Measurements from ENCODE around the gene ZNF205. TPM values are rescaled to one million over a fixed set of nuclear protein-coding genes. Genes with fewer than 3 reads are reported as not detected.

Gene ZNF205
- total and polyA plus RNA-seq, 2 of the 8 experiments (the other 6 are each of a cell fraction or from before 2014, with no cell fraction given), result 19.1 to 19.9 TPM

- no peak overlapping the region for H2BK15ac ChIP-seq (ENCODE audit: low read length)
- POLR2A ChIA-PET (ENCODE audit: partially characterized antibody), result interaction anchor here (1.2 to 3.8 kb wide), 5 partner anchors 9 to 45 kb away, joined by 3 to 31 read pairs (median 4); partner anchors contain the start of gene ZSCAN10
- H2BK12ac ChIP-seq (ENCODE audit: low read depth, low read length), result peak overlapping the region; percentile 71; the same call in 1 of the 2 replicates
- H2AFZ ChIP-seq (ENCODE audit: low read length), result no peak overlapping the region
- no peak overlapping the region for H4K8ac ChIP-seq (ENCODE audit: extremely low read depth, insufficient read depth, low read length)
- no peak overlapping the region for H2BK5ac ChIP-seq (ENCODE audit: low read depth, low read length)
- H3K4me3 ChIP-seq (ENCODE audit: extremely low read depth in 1 of 4, insufficient read depth in 2 of 4, low read depth in 3 of 4, low read length in 4 of 4), result no peak overlapping the region
- H4K91ac ChIP-seq (replicated peaks; ENCODE audit: insufficient read length, low read length), result no peak overlapping the region
- H3K56ac ChIP-seq (replicated peaks; ENCODE audit: insufficient read length, low read depth, low read length), result no peak overlapping the region
- H3K14ac ChIP-seq (ENCODE audit: insufficient read length), result no peak overlapping the region
- no peak overlapping the region for H4K5ac ChIP-seq (ENCODE audit: insufficient read length, low read depth, low read length)
- WGBS, 2 experiments (ENCODE audit: extremely low coverage in 1 of 2, insufficient coverage in 1 of 2, insufficient read length in 1 of 2, insufficient replicate concordance in 2 of 2, low coverage in 1 of 2, low lambda C conversion rate in 2 of 2, missing lambda C conversion rate in 1 of 2), result 94% methylated on average over 7 of the region's 7 CpGs; no CpG with 5 or more reads in 1 of the 2 experiments
- no peaks in the 10 kb centered on the region for H3K23me2 ChIP-seq (ENCODE audit: low read depth, low read length)
- no peak overlapping the region for H3K18ac ChIP-seq (ENCODE audit: extremely low read depth, low read length)
- no peaks in the 10 kb centered on the region for H3K36me3 ChIP-seq (ENCODE audit: control insufficient read depth in 2 of 4, insufficient read depth in 4 of 4, low read length in 3 of 4)
- no peaks in the 10 kb centered on the region for H3K79me2 ChIP-seq (ENCODE audit: control insufficient read depth in 1 of 2, insufficient read depth in 2 of 2, low read length in 2 of 2)
- H3K4me1 ChIP-seq (replicated peaks in 1 of 4; ENCODE audit: control insufficient read depth in 3 of 4, insufficient read depth in 4 of 4, low read length in 3 of 4), result peaks cover 0 to 2% (median 0%) of the 10 kb centered on the region in 4 experiments; a peak in 2 of 7 replicates
- H3K9me3 ChIP-seq (ENCODE audit: insufficient read depth in 2 of 2, low read depth in 1 of 2, low read length in 1 of 2), result no peaks in the 10 kb centered on the region
- H3K27ac ChIP-seq (ENCODE audit: low read depth, low read length), result no peak overlapping the region
- H4K20me1 ChIP-seq (replicated peaks in 1 of 2; ENCODE audit: control insufficient read depth in 1 of 2, insufficient read depth in 2 of 2, low read length in 2 of 2), result peaks cover 0 to 4% of the 10 kb centered on the region in 2 experiments
- no peak overlapping the region for H3K23ac ChIP-seq (ENCODE audit: insufficient read length)
- FAIRE-seq, result no peak
- H3K4ac ChIP-seq (replicated peaks; ENCODE audit: insufficient read length, low read depth, low read length), result no peak overlapping the region
- no peaks in the 10 kb centered on the region for H3K79me1 ChIP-seq (ENCODE audit: low read depth, low read length)
- no peak overlapping the region for H2BK120ac ChIP-seq (replicated peaks; ENCODE audit: low read depth, low read length)
- H3K27me3 ChIP-seq (replicated peaks in 1 of 4; ENCODE audit: control insufficient read depth in 3 of 4, extremely low read depth in 1 of 4, insufficient read depth in 3 of 4, low read length in 3 of 4), result no peaks in the 10 kb centered on the region; a peak in 1 of 7 replicates
- CTCF ChIA-PET (ENCODE audit: partially characterized antibody), result interaction anchor here (0.9 to 2.0 kb wide), 6 partner anchors 10 to 33 kb away, joined by 3 to 9 read pairs (median 4); no protein-coding TSS in a partner anchor
- no peak overlapping the region for H3K4me2 ChIP-seq (ENCODE audit: insufficient read depth in 1 of 2, low read depth in 2 of 2, low read length in 2 of 2)
- no peak overlapping the region for H2BK20ac ChIP-seq (ENCODE audit: low read length)
- no peak overlapping the region for H2AK5ac ChIP-seq (ENCODE audit: low read depth, low read length)
- H3K9ac ChIP-seq (replicated peaks in 1 of 4; ENCODE audit: extremely low read depth in 1 of 4, low read depth in 3 of 4, low read length in 3 of 4), result no peak overlapping the region
- no peak for DNase-seq (ENCODE audit: low read depth in 1 of 2, low spot score in 2 of 2)
- TF ChIP-seq EGR1 (IDR thresholded peaks at IDR 0.05; ENCODE audit: borderline replicate concordance, low read depth, low read length), result no peak
- TF ChIP-seq TAF1 (IDR thresholded peaks at IDR 0.05; ENCODE audit: low read depth, low read length), result no peak
- no peak for TF ChIP-seq SUZ12 (IDR thresholded peaks at IDR 0.05; ENCODE audit: low read length)
- no peak for TF ChIP-seq RNF2 (IDR thresholded peaks at IDR 0.05; ENCODE audit: borderline replicate concordance, low read depth, low read length, missing control alignments, poor library complexity, severe bottlenecking)
- no peak for TF ChIP-seq BCL11A (IDR thresholded peaks at IDR 0.05; ENCODE audit: low read depth in 2 of 2, low read length in 2 of 2)
- no peak for TF ChIP-seq RXRA (IDR thresholded peaks at IDR 0.05; ENCODE audit: insufficient read depth, low read depth, low read length)
- no peak for TF ChIP-seq PHF8 (conservative IDR thresholded peaks at IDR 0.05; ENCODE audit: low read depth, low read length)
- TF ChIP-seq GABPA (IDR thresholded peaks at IDR 0.05; ENCODE audit: borderline replicate concordance, insufficient read depth, low read length), result no peak
- no peak for TF ChIP-seq ATF2 (IDR thresholded peaks at IDR 0.05; ENCODE audit: low read length)
- TF ChIP-seq KDM5A (IDR thresholded peaks at IDR 0.05; ENCODE audit: low read length), result no peak
Observed at GRCh38 chr16:3071655-3072054, 40.7 kb upstream of the ZNF205 start.

Data from H1 (cell line).